ENCODE data around the gene C1orf115.
A peak's percentile ranks its signal among the peaks of the same experiment; 100 is the strongest.

The C1orf115 gene

DNA sequence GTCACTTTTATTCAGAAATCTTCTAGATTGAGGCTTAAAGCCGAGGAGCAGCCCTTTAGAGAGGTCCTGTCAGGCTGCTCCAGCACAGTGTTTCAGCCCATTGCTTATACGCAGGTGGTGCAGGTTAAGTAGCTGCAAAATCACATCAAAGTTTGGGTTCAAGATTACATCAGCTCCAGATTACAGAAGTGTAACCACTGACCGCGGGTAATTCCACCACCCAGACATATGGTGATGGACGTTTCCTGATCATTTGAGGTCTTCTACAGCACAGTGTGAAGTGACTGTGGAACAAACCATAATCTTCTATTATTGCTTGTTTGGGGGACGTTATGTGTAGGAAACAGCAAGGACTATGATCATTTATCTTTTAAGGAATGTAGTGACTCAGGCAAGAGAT, 11.8 kb downstream of the C1orf115 start:
- H3K27me3 ChIP-seq (ENCODE audit: insufficient read depth, poor library complexity, severe bottlenecking) = peaks cover 2% of the 10 kb centered on the region
- H3K4me3 ChIP-seq (replicated peaks; ENCODE audit: insufficient read depth, low read length) = no peak overlapping the region
- peak in 1 of 2 experiments; percentile 44 for DNase-seq (ENCODE audit: low read depth in 1 of 2, low spot score in 1 of 2)
- H3K27ac ChIP-seq (replicated peaks) = no peak overlapping the region
- TF ChIP-seq GABPA (IDR thresholded peaks at IDR 0.05; ENCODE audit: low read depth) (no peak), SPI1 (IDR thresholded peaks at IDR 0.05; ENCODE audit: borderline replicate concordance, low read depth) (peak; percentile 21; the same call in 1 of the 2 replicates), POLR2AphosphoS5 (IDR thresholded peaks at IDR 0.05; ENCODE audit: low read depth) (peak; percentile 78)
- TF ChIP-seq, protein P1, sequence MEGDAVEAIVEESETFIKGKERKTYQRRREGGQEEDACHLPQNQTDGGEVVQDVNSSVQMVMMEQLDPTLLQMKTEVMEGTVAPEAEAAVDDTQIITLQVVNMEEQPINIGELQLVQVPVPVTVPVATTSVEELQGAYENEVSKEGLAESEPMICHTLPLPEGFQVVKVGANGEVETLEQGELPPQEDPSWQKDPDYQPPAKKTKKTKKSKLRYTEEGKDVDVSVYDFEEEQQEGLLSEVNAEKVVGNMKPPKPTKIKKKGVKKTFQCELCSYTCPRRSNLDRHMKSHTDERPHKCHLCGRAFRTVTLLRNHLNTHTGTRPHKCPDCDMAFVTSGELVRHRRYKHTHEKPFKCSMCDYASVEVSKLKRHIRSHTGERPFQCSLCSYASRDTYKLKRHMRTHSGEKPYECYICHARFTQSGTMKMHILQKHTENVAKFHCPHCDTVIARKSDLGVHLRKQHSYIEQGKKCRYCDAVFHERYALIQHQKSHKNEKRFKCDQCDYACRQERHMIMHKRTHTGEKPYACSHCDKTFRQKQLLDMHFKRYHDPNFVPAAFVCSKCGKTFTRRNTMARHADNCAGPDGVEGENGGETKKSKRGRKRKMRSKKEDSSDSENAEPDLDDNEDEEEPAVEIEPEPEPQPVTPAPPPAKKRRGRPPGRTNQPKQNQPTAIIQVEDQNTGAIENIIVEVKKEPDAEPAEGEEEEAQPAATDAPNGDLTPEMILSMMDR (IDR thresholded peaks at IDR 0.05; ENCODE audit: insufficient read depth, low read length) = no peak

DNA sequence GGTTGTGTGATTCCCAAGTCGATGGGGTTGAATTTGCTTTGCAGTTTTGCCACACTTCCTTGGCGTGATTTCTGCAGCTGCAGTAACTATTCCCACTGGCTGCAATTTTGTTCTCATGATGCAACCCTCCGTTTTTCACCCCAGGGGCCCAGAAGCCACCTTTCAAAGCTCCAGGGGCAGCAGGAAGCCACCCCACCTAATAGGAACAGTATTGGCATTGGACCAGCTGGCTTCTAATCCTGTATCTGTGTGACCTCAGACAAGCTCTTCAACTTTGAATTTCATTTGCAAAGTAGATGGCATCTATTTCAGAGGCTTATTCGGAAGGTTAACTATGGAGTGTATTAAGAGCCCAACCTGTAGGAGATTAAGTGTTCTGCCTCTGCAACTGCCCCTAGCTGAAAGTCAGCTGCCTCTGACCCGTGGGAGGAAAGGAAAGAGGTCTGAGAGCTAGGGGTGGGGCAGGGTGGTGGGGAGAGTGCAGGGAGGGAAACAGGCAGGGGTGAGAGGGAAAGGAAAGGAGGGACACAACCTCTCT, 12.6 kb downstream of the C1orf115 start:
- no peak for DNase-seq (ENCODE audit: low read depth in 1 of 2, low spot score in 1 of 2)
- no peak for TF ChIP-seq GABPA (IDR thresholded peaks at IDR 0.05; ENCODE audit: low read depth)
- TF ChIP-seq, protein P2, sequence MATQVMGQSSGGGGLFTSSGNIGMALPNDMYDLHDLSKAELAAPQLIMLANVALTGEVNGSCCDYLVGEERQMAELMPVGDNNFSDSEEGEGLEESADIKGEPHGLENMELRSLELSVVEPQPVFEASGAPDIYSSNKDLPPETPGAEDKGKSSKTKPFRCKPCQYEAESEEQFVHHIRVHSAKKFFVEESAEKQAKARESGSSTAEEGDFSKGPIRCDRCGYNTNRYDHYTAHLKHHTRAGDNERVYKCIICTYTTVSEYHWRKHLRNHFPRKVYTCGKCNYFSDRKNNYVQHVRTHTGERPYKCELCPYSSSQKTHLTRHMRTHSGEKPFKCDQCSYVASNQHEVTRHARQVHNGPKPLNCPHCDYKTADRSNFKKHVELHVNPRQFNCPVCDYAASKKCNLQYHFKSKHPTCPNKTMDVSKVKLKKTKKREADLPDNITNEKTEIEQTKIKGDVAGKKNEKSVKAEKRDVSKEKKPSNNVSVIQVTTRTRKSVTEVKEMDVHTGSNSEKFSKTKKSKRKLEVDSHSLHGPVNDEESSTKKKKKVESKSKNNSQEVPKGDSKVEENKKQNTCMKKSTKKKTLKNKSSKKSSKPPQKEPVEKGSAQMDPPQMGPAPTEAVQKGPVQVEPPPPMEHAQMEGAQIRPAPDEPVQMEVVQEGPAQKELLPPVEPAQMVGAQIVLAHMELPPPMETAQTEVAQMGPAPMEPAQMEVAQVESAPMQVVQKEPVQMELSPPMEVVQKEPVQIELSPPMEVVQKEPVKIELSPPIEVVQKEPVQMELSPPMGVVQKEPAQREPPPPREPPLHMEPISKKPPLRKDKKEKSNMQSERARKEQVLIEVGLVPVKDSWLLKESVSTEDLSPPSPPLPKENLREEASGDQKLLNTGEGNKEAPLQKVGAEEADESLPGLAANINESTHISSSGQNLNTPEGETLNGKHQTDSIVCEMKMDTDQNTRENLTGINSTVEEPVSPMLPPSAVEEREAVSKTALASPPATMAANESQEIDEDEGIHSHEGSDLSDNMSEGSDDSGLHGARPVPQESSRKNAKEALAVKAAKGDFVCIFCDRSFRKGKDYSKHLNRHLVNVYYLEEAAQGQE (IDR thresholded peaks at IDR 0.05; ENCODE audit: insufficient replicate concordance, low read depth) = no peak
- TF ChIP-seq SPI1 (IDR thresholded peaks at IDR 0.05; ENCODE audit: borderline replicate concordance, low read depth) = no peak
- TF ChIP-seq, protein P1 (IDR thresholded peaks at IDR 0.05; ENCODE audit: insufficient read depth, low read length) = no peak
- no peak for TF ChIP-seq POLR2AphosphoS5 (IDR thresholded peaks at IDR 0.05; ENCODE audit: low read depth)
- no peak overlapping the region for H3K4me3 ChIP-seq (replicated peaks; ENCODE audit: insufficient read depth, low read length)
- peaks cover 2% of the 10 kb centered on the region for H3K27me3 ChIP-seq (ENCODE audit: insufficient read depth, poor library complexity, severe bottlenecking)
- H3K27ac ChIP-seq (replicated peaks) = no peak overlapping the region

DNA sequence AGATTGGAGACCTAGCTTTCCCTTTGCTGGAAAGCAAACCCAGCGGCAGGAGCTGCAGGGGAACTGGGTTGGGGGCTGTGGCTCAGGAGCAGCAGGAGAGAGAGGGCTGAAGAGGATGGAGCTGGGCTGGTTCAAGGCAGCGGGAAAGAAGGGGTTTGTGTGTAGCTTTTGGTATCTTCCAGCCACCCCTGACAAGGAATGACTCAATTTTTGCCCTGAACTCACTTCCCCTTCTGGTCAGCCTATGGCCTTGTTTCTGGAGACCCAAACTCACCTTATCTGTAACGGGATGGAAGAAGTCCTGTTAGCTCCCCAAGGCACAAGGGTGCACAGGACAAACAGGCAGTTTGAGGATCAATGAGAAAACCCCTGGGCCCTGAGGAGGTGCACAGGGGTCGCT, 13.1 kb downstream of the C1orf115 start:
- no peak overlapping the region for H3K4me3 ChIP-seq (replicated peaks; ENCODE audit: insufficient read depth, low read length)
- H3K27ac ChIP-seq (replicated peaks) = no peak overlapping the region
- H3K27me3 ChIP-seq (ENCODE audit: insufficient read depth, poor library complexity, severe bottlenecking) = peaks cover 2% of the 10 kb centered on the region
- no peak for DNase-seq (ENCODE audit: low read depth in 1 of 2, low spot score in 1 of 2)
- TF ChIP-seq POLR2AphosphoS5 (IDR thresholded peaks at IDR 0.05; ENCODE audit: low read depth) (no peak), SPI1 (IDR thresholded peaks at IDR 0.05; ENCODE audit: borderline replicate concordance, low read depth) (peak; percentile 58; the same call in 1 of the 2 replicates)

DNA sequence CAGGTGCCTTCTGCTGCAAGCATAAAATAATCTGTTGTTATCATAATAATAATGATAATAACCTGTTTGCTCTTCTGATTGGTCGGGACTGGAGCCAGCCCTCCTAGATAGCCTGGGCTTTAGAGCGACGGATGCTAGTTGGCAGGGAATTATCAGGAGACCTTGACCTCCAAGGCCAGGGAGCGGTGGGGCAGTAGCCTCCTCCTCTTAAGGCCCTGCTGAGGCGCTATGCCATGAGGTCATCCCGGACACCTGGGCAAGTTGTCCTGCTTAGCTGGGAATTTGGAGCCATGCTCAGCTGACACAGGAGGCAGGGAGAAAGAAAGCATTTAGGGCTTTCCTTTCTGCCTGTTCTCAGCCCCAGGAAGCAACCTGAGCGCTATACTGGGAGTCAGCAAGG, 15.6 kb downstream of the C1orf115 start:
- Histone ChIP-seq H3K4me3 (replicated peaks; ENCODE audit: insufficient read depth, low read length) (no peak overlapping the region), H3K27ac (replicated peaks) (no peak overlapping the region), H3K27me3 (ENCODE audit: insufficient read depth, poor library complexity, severe bottlenecking) (no peaks in the 10 kb centered on the region)
- DNase-seq (ENCODE audit: low read depth in 1 of 2, low spot score in 1 of 2) = no peak
- TF ChIP-seq SPI1 (IDR thresholded peaks at IDR 0.05; ENCODE audit: borderline replicate concordance, low read depth) (no peak), POLR2AphosphoS5 (IDR thresholded peaks at IDR 0.05; ENCODE audit: low read depth) (no peak), GABPA (IDR thresholded peaks at IDR 0.05; ENCODE audit: low read depth) (no peak)
- TF ChIP-seq, protein P2 (IDR thresholded peaks at IDR 0.05; ENCODE audit: insufficient replicate concordance, low read depth) = no peak
- TF ChIP-seq, protein P1 (IDR thresholded peaks at IDR 0.05; ENCODE audit: insufficient read depth, low read length) = no peak
